MCF 10A (cell line): ENCODE measurements around the gene CTCF. TPM values are rescaled to one million over a fixed set of nuclear protein-coding genes. Genes with fewer than 3 reads are reported as not detected.
A peak's percentile ranks its signal among the peaks of the same experiment; 100 is the strongest.

Experiments used
- BruUV-seq: library from RNA; stranded (reverse); fragments of 400-500 nt; replicated peaks from 2 replicates; lab custom pipeline; 2021; lab: Mats Ljungman, UMichigan
- CTCF ChIA-PET: fragments of 300-600 bp; sonication (Branson Sonifier 250); formaldehyde crosslinking; extraction: SDS; loops from one replicate; lab custom pipeline; 2021; ENCODE audit warnings: antibody characterized with exemption, inconsistent platforms; lab: Yijun Ruan, JAX
- POLR2A ChIA-PET: fragments of 300-600, 350-650 bp; sonication (Branson Sonifier 250); formaldehyde crosslinking; extraction: SDS; loops from one replicate; lab custom pipeline; 2020; ENCODE audit warnings: antibody characterized with exemption, inconsistent platforms; lab: Yijun Ruan, JAX
- DNase-seq: peaks from one replicate; pipeline ENCODE4 v3.0.0-alpha.2; 2018; ENCODE audit not compliant: unreplicated experiment
- H3K27ac Mint-ChIP-seq: one replicate; pipeline ENCODE4 v1.8.0; 2022; ENCODE audit warnings: mild to moderate bottlenecking, low read depth, mixed read lengths; ENCODE audit not compliant: unreplicated experiment
- H3K27me3 Mint-ChIP-seq: one replicate; pipeline ENCODE4 v1.8.0; 2022; ENCODE audit warnings: mixed read lengths; ENCODE audit not compliant: insufficient read depth, unreplicated experiment
- H3K36me3 Mint-ChIP-seq: one replicate; pipeline ENCODE4 v1.8.0; 2022; ENCODE audit warnings: mild to moderate bottlenecking, moderate library complexity, mixed read lengths; ENCODE audit not compliant: insufficient read depth, unreplicated experiment
- H3K4me1 Mint-ChIP-seq: one replicate; pipeline ENCODE4 v1.8.0; 2022; ENCODE audit warnings: mixed read lengths; ENCODE audit not compliant: insufficient read depth, unreplicated experiment
- H3K4me3 Mint-ChIP-seq: one replicate; pipeline ENCODE4 v1.8.0; 2022; ENCODE audit warnings: mild to moderate bottlenecking, moderate library complexity, mixed read lengths; ENCODE audit not compliant: unreplicated experiment
- H3K9me3 Mint-ChIP-seq: one replicate; pipeline ENCODE4 v1.8.0; 2022; ENCODE audit warnings: mixed read lengths; ENCODE audit not compliant: unreplicated experiment
- CTCF ChIP-seq: fragments of 200-600 bp; IDR thresholded peaks from one replicate; pipeline ENCODE4 v1.8.0; 2022; ENCODE audit warnings: antibody characterized with exemption, mild to moderate bottlenecking; ENCODE audit not compliant: unreplicated experiment
- intact Hi-C: fragments of 100-400 bp; cut with micrococcal nuclease; formaldehyde crosslinking; loops from 2 replicates; pipeline ENCODE4 v1.14.1; 2022
- total RNA-seq: library from RNA; stranded (reverse); gene quantifications from 2 replicates; pipeline ENCODE4 v1.2.3, GENCODE V29; 2022

CTCF gene
- total RNA-seq, 1 experiment from 2014 or later = 40.6 TPM

DNA sequence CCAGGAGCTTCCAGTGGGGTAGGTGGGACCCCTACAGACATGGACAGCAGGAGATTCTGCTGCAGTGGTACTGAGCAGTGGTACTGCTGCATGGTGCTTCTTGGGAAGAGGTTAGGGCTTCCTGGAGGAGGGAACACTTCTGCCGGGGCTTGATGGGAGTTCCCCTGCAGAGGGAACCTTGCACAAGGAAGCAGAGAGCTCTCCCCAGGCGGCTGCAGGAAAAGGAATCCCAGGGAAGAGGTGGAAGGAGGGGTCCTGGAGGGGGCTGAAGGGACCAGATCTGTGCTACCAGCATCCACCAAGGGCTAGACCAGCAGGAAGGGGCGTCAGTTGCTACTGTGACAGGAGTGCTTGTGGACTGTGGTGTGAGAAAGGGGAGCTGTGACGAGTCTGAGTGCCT, 23.1 kb upstream of the CTCF start:
- intact Hi-C loops = no loop called here
- Mint-ChIP-seq H3K36me3 (peaks cover 28% of the 10 kb centered on the region), H3K27ac (no peak overlapping the region), H3K4me3 (no peak overlapping the region), H3K9me3 (no peaks in the 10 kb centered on the region), H3K4me1 (peaks cover 48% of the 10 kb centered on the region), H3K27me3 (no peaks in the 10 kb centered on the region)
- no peak for TF ChIP-seq CTCF
- ChIA-PET CTCF (interaction anchor here (0.5 kb wide), 1 partner anchor 104 kb away, joined by 4 read pairs; no protein-coding TSS in a partner anchor), POLR2A (no interaction called here)
- DNase-seq = no peak
- BruUV-seq = no TSS peak

DNA sequence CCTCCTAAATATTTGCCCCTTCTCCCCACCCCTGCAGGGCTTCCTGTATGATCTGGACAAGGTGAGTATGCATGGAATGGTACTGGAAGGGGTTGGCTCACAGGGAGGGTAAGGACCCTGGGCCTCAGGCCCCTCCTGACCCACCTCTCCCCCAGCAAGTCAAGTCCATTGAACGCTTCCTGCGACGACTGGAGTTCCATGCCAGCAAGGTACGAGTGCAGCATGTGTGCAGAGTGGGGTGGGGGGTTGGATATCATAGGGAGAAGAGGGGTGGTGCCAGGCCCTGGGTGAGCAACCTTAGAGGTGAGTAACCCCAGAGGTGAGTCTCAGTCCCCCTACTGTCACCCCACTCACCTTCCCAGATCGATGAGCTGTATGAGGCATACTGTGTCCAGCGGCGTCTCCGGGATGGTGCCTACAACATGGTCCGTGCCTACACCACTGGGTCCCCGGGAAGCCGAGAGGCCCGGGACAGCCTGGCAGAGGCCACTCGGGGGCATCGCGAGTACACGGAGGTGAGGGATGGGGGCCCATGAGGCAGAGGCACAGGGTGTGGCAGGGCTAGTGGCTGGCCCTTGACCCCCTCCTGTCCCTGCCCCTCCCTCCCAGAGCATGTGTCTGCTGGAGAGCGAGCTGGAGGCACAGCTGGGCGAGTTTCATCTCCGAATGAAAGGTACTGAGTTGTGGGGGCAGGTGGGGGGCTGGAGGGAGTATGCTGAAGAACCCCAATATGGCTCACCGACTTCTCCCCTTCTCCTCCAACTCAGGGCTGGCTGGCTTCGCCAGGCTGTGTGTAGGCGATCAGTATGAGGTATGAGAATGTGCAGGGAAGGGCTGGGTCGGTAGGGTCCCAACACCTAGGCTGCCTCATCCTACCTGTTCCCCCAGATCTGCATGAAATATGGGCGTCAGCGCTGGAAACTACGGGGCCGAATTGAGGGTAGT, 22.4 kb upstream of the CTCF start:
- no peak for TF ChIP-seq CTCF
- intact Hi-C loops = no loop called here
- Mint-ChIP-seq H3K36me3 (peaks cover 28% of the 10 kb centered on the region), H3K4me3 (no peak overlapping the region), H3K4me1 (peaks cover 55% of the 10 kb centered on the region), H3K27ac (no peak overlapping the region), H3K9me3 (no peaks in the 10 kb centered on the region), H3K27me3 (no peaks in the 10 kb centered on the region)
- ChIA-PET POLR2A (interaction anchor here (0.7 kb wide), 1 partner anchor 10 kb away, joined by 3 read pairs; no protein-coding TSS in a partner anchor), CTCF (interaction anchor here (0.9 to 1.9 kb wide), 2 partner anchors 12 to 21 kb away, joined by 4 read pairs; no protein-coding TSS in a partner anchor)
- BruUV-seq = no TSS peak
- no peak for DNase-seq

DNA sequence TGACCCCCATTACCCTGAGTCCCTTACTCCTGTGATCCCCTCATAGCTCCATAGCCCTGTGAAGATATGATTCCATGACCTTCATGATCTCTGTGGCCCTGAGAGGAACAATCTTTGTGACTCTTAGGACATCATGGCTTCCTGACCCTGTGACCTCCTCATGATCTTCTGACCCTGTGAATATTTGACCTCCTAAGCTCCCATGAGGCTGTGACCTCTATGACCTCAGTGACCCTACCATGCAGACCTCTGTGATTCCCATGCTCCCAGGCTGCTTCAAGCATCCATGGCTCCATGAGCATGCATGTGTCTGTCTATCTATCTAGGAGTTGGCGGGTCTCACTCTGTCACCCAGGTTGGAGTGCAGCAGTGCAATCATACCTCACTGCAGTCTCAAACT, 21.6 kb upstream of the CTCF start:
- Mint-ChIP-seq H3K36me3 (peaks cover 22% of the 10 kb centered on the region), H3K27me3 (no peaks in the 10 kb centered on the region), H3K4me3 (no peak overlapping the region), H3K27ac (peak overlapping the region; percentile 42), H3K9me3 (no peaks in the 10 kb centered on the region), H3K4me1 (peaks cover 48% of the 10 kb centered on the region)
- no peak for TF ChIP-seq CTCF
- BruUV-seq = no TSS peak
- ChIA-PET POLR2A (interaction anchor here (0.7 to 0.8 kb wide), 2 partner anchors 11 to 15 kb away, joined by 3 to 4 read pairs; no protein-coding TSS in a partner anchor), CTCF (interaction anchor here (0.9 to 1.9 kb wide), 5 partner anchors 11 to 46 kb away, joined by 3 to 6 read pairs (median 4); no protein-coding TSS in a partner anchor)
- intact Hi-C loops = no loop called here
- DNase-seq = no peak
